Measurements from ENCODE around the gene TPP2.

TPP2 gene

DNA sequence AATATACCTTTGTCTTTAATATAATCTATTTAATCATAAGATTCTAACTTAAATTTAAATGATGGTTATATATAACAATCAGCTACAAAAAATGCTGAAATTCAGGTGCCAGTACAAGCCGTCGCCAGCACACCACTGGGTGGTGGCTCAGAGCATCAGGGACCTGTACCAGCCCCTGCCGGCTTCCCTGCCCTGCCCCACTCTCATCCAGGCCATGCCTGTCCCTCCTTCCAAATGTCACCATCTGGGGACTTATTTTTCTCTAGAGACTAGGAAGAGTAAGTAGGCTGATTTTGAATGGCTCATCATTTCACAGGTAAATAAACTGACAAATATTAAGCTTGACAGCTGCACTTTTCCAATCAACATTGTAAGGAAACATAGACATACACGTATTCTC lies 96.5 kb downstream of the TPP2 start:
- no peaks in the 10 kb centered on the region for H3K36me3 ChIP-seq (ENCODE audit: low read length)
- H3K4me2 ChIP-seq (ENCODE audit: low read depth, low read length, poor library complexity, severe bottlenecking) = no peak overlapping the region
- H2AFZ ChIP-seq (ENCODE audit: low read depth, low read length, severe bottlenecking) = no peak overlapping the region
- no peaks in the 10 kb centered on the region for H4K20me1 ChIP-seq (ENCODE audit: low read depth, low read length)
- no peak overlapping the region for H3K4me3 ChIP-seq (ENCODE audit: insufficient read depth, low read length, poor library complexity, severe bottlenecking)
- no peak overlapping the region for H3K9ac ChIP-seq (ENCODE audit: low read length)
- H3K27me3 ChIP-seq (ENCODE audit: low read length) = no peaks in the 10 kb centered on the region
- H3K27ac ChIP-seq (ENCODE audit: low read depth, low read length) = no peak overlapping the region
- no peaks in the 10 kb centered on the region for H3F3A ChIP-seq (ENCODE audit: insufficient read depth)
- no peaks in the 10 kb centered on the region for H3K9me3 ChIP-seq (ENCODE audit: insufficient read depth, low read length)
- H3K79me2 ChIP-seq (ENCODE audit: insufficient read depth, low read length) = no peaks in the 10 kb centered on the region
- no peak for TF ChIP-seq CTCF (IDR thresholded peaks at IDR 0.05; ENCODE audit: insufficient read depth, low read length, poor library complexity, severe bottlenecking)
- TF ChIP-seq EZH2phosphoT487 (conservative IDR thresholded peaks at IDR 0.05; ENCODE audit: low read length) = no peak
- H3K9me2 ChIP-seq (replicated peaks; ENCODE audit: insufficient read depth, low read length) = no peaks in the 10 kb centered on the region

DNA sequence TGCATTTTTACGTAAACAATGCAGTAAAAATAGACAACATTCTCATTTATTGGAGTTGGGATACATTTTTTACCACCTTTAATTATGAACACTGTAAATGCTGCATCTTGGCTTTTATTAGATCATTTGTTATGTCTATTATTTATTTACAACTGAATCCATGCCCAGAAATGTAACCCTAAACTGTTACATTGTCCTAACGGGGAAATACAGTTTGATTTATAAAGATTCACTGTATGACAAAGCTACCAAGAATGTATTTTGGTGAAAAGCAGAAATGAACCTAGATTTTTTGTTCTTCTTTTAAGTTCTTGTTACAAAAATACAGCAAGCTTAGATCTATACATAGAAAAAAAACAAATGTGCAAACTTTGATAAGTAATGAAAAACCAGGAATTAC lies 97.0 kb downstream of the TPP2 start:
- H3K4me2 ChIP-seq (ENCODE audit: low read depth, low read length, poor library complexity, severe bottlenecking) = no peak overlapping the region
- no peaks in the 10 kb centered on the region for H3K79me2 ChIP-seq (ENCODE audit: insufficient read depth, low read length)
- H3K9me2 ChIP-seq (replicated peaks; ENCODE audit: insufficient read depth, low read length) = no peaks in the 10 kb centered on the region
- H2AFZ ChIP-seq (ENCODE audit: low read depth, low read length, severe bottlenecking) = no peak overlapping the region
- no peaks in the 10 kb centered on the region for H4K20me1 ChIP-seq (ENCODE audit: low read depth, low read length)
- no peak overlapping the region for H3K27ac ChIP-seq (ENCODE audit: low read depth, low read length)
- no peaks in the 10 kb centered on the region for H3K9me3 ChIP-seq (ENCODE audit: insufficient read depth, low read length)
- no peaks in the 10 kb centered on the region for H3K27me3 ChIP-seq (ENCODE audit: low read length)
- no peak overlapping the region for H3K4me3 ChIP-seq (ENCODE audit: insufficient read depth, low read length, poor library complexity, severe bottlenecking)
- H3F3A ChIP-seq (ENCODE audit: insufficient read depth) = no peaks in the 10 kb centered on the region
- no peaks in the 10 kb centered on the region for H3K36me3 ChIP-seq (ENCODE audit: low read length)
- H3K9ac ChIP-seq (ENCODE audit: low read length) = no peak overlapping the region
- no peak for TF ChIP-seq EZH2phosphoT487 (conservative IDR thresholded peaks at IDR 0.05; ENCODE audit: low read length)
- TF ChIP-seq CTCF (IDR thresholded peaks at IDR 0.05; ENCODE audit: insufficient read depth, low read length, poor library complexity, severe bottlenecking) = no peak

GRCh38 chr13:102694937-102695336 lies 98.2 kb downstream of the TPP2 start, which contains the start of gene METTL21C:
TSS of gene METTL21C (minus strand) at chr13:102695044. CDS start at chr13:102694498, 546 bp downstream.
- Histone ChIP-seq H3K9me3 (ENCODE audit: insufficient read depth, low read length) (no peaks in the 10 kb centered on the region), H3K9ac (ENCODE audit: low read length) (no peak within 1 kb of the TSS), H3K79me2 (ENCODE audit: insufficient read depth, low read length) (no peaks in the 10 kb centered on the region), H3F3A (ENCODE audit: insufficient read depth) (no peaks in the 10 kb centered on the region), H3K36me3 (ENCODE audit: low read length) (no peaks in the 10 kb centered on the region), H3K27ac (ENCODE audit: low read depth, low read length) (no peak within 1 kb of the TSS), H4K20me1 (ENCODE audit: low read depth, low read length) (no peaks in the 10 kb centered on the region), H3K27me3 (ENCODE audit: low read length) (no peaks in the 10 kb centered on the region), H2AFZ (ENCODE audit: low read depth, low read length, severe bottlenecking) (no peak within 1 kb of the TSS), H3K4me3 (ENCODE audit: insufficient read depth, low read length, poor library complexity, severe bottlenecking) (no peak within 1 kb of the TSS), H3K4me2 (ENCODE audit: low read depth, low read length, poor library complexity, severe bottlenecking) (no peak within 1 kb of the TSS), H3K9me2 (replicated peaks; ENCODE audit: insufficient read depth, low read length) (no peaks in the 10 kb centered on the region)
- TF ChIP-seq CTCF (IDR thresholded peaks at IDR 0.05; ENCODE audit: insufficient read depth, low read length, poor library complexity, severe bottlenecking) (no peak), EZH2phosphoT487 (conservative IDR thresholded peaks at IDR 0.05; ENCODE audit: low read length) (no peak)

Measured in SU-DHL-6 (cell line).